Left lung (tissue), 10 donors: ENCODE results near the gene JAKMIP1. TPM values are rescaled to one million over a fixed set of nuclear protein-coding genes. Genes with fewer than 3 reads are reported as not detected.

Experiments used
- ATAC-seq: fragments of 200-7000 bp; cut with Tn5 transposase; one replicate; pipeline ENCODE4 v1.9.1; 2020; ENCODE audit warnings: moderate library complexity
- DNase-seq, 4 donors: peaks; one replicate each; pipeline ENCODE4 v3.0.0-alpha.2; 2013 to 2020
- H3K27ac ChIP-seq, 2 donors: fragments of 200-600 bp; sonication (generic) in 1 of 2; one replicate each; pipeline versions ENCODE4 v1.5.0 to v1.8.0; 2020 to 2021
- H3K27me3 ChIP-seq, 2 donors: fragments of 200-600 bp; sonication (generic) in 1 of 2; one replicate each; pipeline versions ENCODE4 v1.5.0 to v1.8.0; 2020 to 2021
- H3K36me3 ChIP-seq, 2 donors: fragments of 200-600 bp; sonication (generic) in 1 of 2; one replicate each; pipeline versions ENCODE4 v1.5.0 to v1.8.0; 2020 to 2021
- H3K4me1 ChIP-seq, 2 donors: fragments of 200-600 bp; one replicate each; pipeline ENCODE4 v1.8.0; 2021
- H3K4me3 ChIP-seq, 2 donors: fragments of 200-600 bp; sonication (generic) in 1 of 2; one replicate each; pipeline versions ENCODE4 v1.5.0 to v1.8.0; 2020 to 2021; ENCODE audit warnings: mild to moderate bottlenecking in 1 of 2
- H3K9me3 ChIP-seq, 2 donors: fragments of 200-600 bp; sonication (generic) in 1 of 2; one replicate each; pipeline versions ENCODE4 v1.5.0 to v1.8.0; 2020 to 2021
- CTCF ChIP-seq, 2 donors: fragments of 200-600 bp; sonication (generic) in 1 of 2; IDR thresholded peaks; one replicate each; pipeline versions ENCODE4 v1.5.0 to v1.8.0; 2021; ENCODE audit warnings: antibody characterized with exemption in 2 of 2
- intact Hi-C, 2 donors: fragments of 100-400 bp; cut with DNase I; formaldehyde crosslinking; loops; one replicate each; pipeline versions ENCODE4 v1.11.2 to v1.14.2; 2022
- polyA plus RNA-seq, 6 donors: library from polyadenylated mRNA; unstranded; fragments of 120-200 nt; gene quantifications; one replicate each; pipeline ENCODE4 v1.2.1, GENCODE V29; 2013; ENCODE audit not compliant: insufficient read length in 6 of 6
- total RNA-seq, 2 donors: library from RNA; stranded (reverse); fragmentation: NEBNext Ultra II Directional; extraction: Animal tissue kit (Norgen Biotek cat#: 25700); gene quantifications; one replicate each; pipeline ENCODE4 v1.2.1, GENCODE V29; 2021
- donor health status: DM: no; HTN: yes; CAD: no.
- donor health status: DM: no; HTN: no; CAD: no.

The JAKMIP1 gene
- total and polyA plus RNA-seq, 8 donors = 0.13 to 0.79 (median 0.21) TPM; not detected in 1

- intact Hi-C loops = no loop called here
- H3K4me3 ChIP-seq = no peak overlapping the region
- no peak overlapping the region for H3K27ac ChIP-seq
- no peaks in the 10 kb centered on the region for H3K36me3 ChIP-seq
- no peaks in the 10 kb centered on the region for H3K4me1 ChIP-seq
- DNase-seq (no peak), ATAC-seq (no peak)
- peaks cover 0 to 34% of the 10 kb centered on the region in 2 donors for H3K9me3 ChIP-seq
- TF ChIP-seq CTCF (IDR thresholded peaks at IDR 0.05) = no peak
- peaks cover 0 to 8% of the 10 kb centered on the region in 2 donors for H3K27me3 ChIP-seq
Observed at GRCh38 chr4:6055030-6055429, 145.3 kb downstream of the JAKMIP1 start.

GRCh38 chr4:6054162-6054922 is 146.0 kb downstream of the JAKMIP1 start:
- DNase-seq (no peak), ATAC-seq (no peak)
- TF ChIP-seq CTCF (IDR thresholded peaks at IDR 0.05) = no peak
- Histone ChIP-seq H3K27me3 (peaks cover 0 to 10% of the 10 kb centered on the region in 2 donors), H3K27ac (no peak overlapping the region), H3K4me1 (no peaks in the 10 kb centered on the region), H3K4me3 (no peak overlapping the region), H3K9me3 (peaks cover 0 to 27% of the 10 kb centered on the region in 2 donors), H3K36me3 (no peaks in the 10 kb centered on the region)
- intact Hi-C loops = no loop called here

- intact Hi-C loops = no loop called here
- H3K4me1 ChIP-seq = no peaks in the 10 kb centered on the region
- H3K27ac ChIP-seq = no peak overlapping the region
- no peak for ATAC-seq
- TF ChIP-seq CTCF (IDR thresholded peaks at IDR 0.05) = no peak
- no peaks in the 10 kb centered on the region for H3K36me3 ChIP-seq
- H3K4me3 ChIP-seq = no peak overlapping the region
- no peak for DNase-seq
- peaks cover 0 to 10% of the 10 kb centered on the region in 2 donors for H3K9me3 ChIP-seq
- H3K27me3 ChIP-seq = peaks cover 0 to 10% of the 10 kb centered on the region in 2 donors
Observed at GRCh38 chr4:6052679-6053078, 147.7 kb downstream of the JAKMIP1 start.

- no peaks in the 10 kb centered on the region for H3K4me1 ChIP-seq
- H3K27me3 ChIP-seq = peaks cover 0 to 28% of the 10 kb centered on the region in 2 donors
- intact Hi-C loops = no loop called here
- no peak for TF ChIP-seq CTCF (IDR thresholded peaks at IDR 0.05)
- H3K4me3 ChIP-seq = no peak overlapping the region
- no peaks in the 10 kb centered on the region for H3K9me3 ChIP-seq
- H3K36me3 ChIP-seq = no peaks in the 10 kb centered on the region
- H3K27ac ChIP-seq = no peak overlapping the region
- ATAC-seq (no peak), DNase-seq (no peak)
Observed at GRCh38 chr4:6050551-6050950, 149.8 kb downstream of the JAKMIP1 start.

- TF ChIP-seq CTCF (IDR thresholded peaks at IDR 0.05) = no peak
- no peak for DNase-seq
- intact Hi-C loops = no loop called here
Observed at GRCh38 chr4:6049985-6050384, 150.4 kb downstream of the JAKMIP1 start.

More at GRCh38 chr4:6049985-6050384, 150.4 kb downstream of the JAKMIP1 start:
- no peak overlapping the region for H3K27ac ChIP-seq
- H3K4me3 ChIP-seq = no peak overlapping the region
- no peak for ATAC-seq
- no peaks in the 10 kb centered on the region for H3K4me1 ChIP-seq
- peaks cover 0 to 34% of the 10 kb centered on the region in 2 donors for H3K27me3 ChIP-seq
- no peaks in the 10 kb centered on the region for H3K36me3 ChIP-seq
- H3K9me3 ChIP-seq = no peaks in the 10 kb centered on the region
